Lower lobe of right lung (tissue), 2 donors: ENCODE measurements around the gene DNPEP. TPM values are rescaled to one million over a fixed set of nuclear protein-coding genes. Genes with fewer than 3 reads are reported as not detected.

Experiments
- ATAC-seq, 2 donors: fragments of 200-7000 bp; cut with Tn5 transposase; one replicate each; pipeline ENCODE4 v1.9.1; 2020 to 2022; ENCODE audit warnings: mild to moderate bottlenecking in 2 of 2, moderate library complexity in 2 of 2
- DNase-seq: peaks from one replicate; pipeline ENCODE4 v3.0.0-alpha.2; 2020
- H3K27ac ChIP-seq: fragments of 200-600 bp; one replicate; pipeline ENCODE4 v1.8.0; 2022
- H3K27me3 ChIP-seq: fragments of 200-600 bp; one replicate; pipeline ENCODE4 v1.8.0; 2022; ENCODE audit warnings: low read depth
- H3K36me3 ChIP-seq: fragments of 200-600 bp; one replicate; pipeline ENCODE4 v1.8.0; 2022; ENCODE audit warnings: mild to moderate bottlenecking
- H3K4me1 ChIP-seq: fragments of 200-600 bp; one replicate; pipeline ENCODE4 v1.8.0; 2022
- H3K4me3 ChIP-seq: fragments of 200-600 bp; one replicate; pipeline ENCODE4 v1.8.0; 2022; ENCODE audit warnings: mild to moderate bottlenecking
- H3K9me3 ChIP-seq: fragments of 200-600 bp; one replicate; pipeline ENCODE4 v1.8.0; 2022
- CTCF ChIP-seq: fragments of 200-600 bp; IDR thresholded peaks from one replicate; pipeline ENCODE4 v1.8.0; 2022; ENCODE audit warnings: antibody characterized with exemption, mild to moderate bottlenecking
- intact Hi-C: fragments of 100-400 bp; cut with DNase I; formaldehyde crosslinking; loops from one replicate; pipeline ENCODE4 v1.11.0; 2022
- total RNA-seq: library from RNA; stranded (reverse); fragmentation: NEBNext Ultra II Directional; extraction: Animal tissue kit (Norgen Biotek cat#: 25700); gene quantifications from one replicate; pipeline ENCODE4 v1.2.1, GENCODE V29; 2021
- donor health status: DM: no; HTN: yes; CAD: no; lungs with severe emphysema.

Gene DNPEP
- total RNA-seq, 1 donor from 2014 or later = 79.5 TPM

- Histone ChIP-seq H3K4me1 (no peaks in the 10 kb centered on the region), H3K27ac (no peak overlapping the region), H3K4me3 (no peak overlapping the region), H3K27me3 (peaks cover 36% of the 10 kb centered on the region), H3K9me3 (no peaks in the 10 kb centered on the region), H3K36me3 (no peaks in the 10 kb centered on the region)
- intact Hi-C loops = no loop called here
- DNase-seq = no peak
- TF ChIP-seq CTCF = no peak
- no peak for ATAC-seq
Observed at GRCh38 chr2:219434468-219434717, 46.7 kb upstream of the DNPEP start.

- DNase-seq (no peak), ATAC-seq (no peak)
- Histone ChIP-seq H3K36me3 (no peaks in the 10 kb centered on the region), H3K4me1 (no peaks in the 10 kb centered on the region), H3K27me3 (peaks cover 32% of the 10 kb centered on the region), H3K27ac (no peak overlapping the region), H3K4me3 (no peak overlapping the region), H3K9me3 (no peaks in the 10 kb centered on the region)
- intact Hi-C loops = no loop called here
- TF ChIP-seq CTCF = no peak
Observed at GRCh38 chr2:219433666-219434467, 46.2 kb upstream of the DNPEP start.

GRCh38 chr2:219430633-219431615 is 43.2 kb upstream of the DNPEP start:
- no peak overlapping the region for H3K4me3 ChIP-seq
- H3K36me3 ChIP-seq = no peaks in the 10 kb centered on the region
- DNase-seq (no peak), ATAC-seq (peak in 1 of 2 donors; percentile 31)
- intact Hi-C loops = no loop called here
- no peak overlapping the region for H3K27ac ChIP-seq
- H3K27me3 ChIP-seq = peaks cover 21% of the 10 kb centered on the region
- no peaks in the 10 kb centered on the region for H3K4me1 ChIP-seq
- TF ChIP-seq CTCF = no peak
- H3K9me3 ChIP-seq = no peaks in the 10 kb centered on the region

- DNase-seq = no peak
- ATAC-seq = no peak
- Histone ChIP-seq H3K4me1 (no peaks in the 10 kb centered on the region), H3K4me3 (no peak overlapping the region), H3K36me3 (no peaks in the 10 kb centered on the region), H3K9me3 (no peaks in the 10 kb centered on the region), H3K27me3 (peaks cover 12% of the 10 kb centered on the region), H3K27ac (no peak overlapping the region)
- TF ChIP-seq CTCF = no peak
- intact Hi-C loops = no loop called here
Observed at GRCh38 chr2:219429958-219430606, 42.4 kb upstream of the DNPEP start.

- H3K4me3 ChIP-seq = no peak overlapping the region
- H3K4me1 ChIP-seq = no peaks in the 10 kb centered on the region
- no peaks in the 10 kb centered on the region for H3K27me3 ChIP-seq
- ATAC-seq (no peak), DNase-seq (no peak)
- TF ChIP-seq CTCF = no peak
- no peak overlapping the region for H3K27ac ChIP-seq
- intact Hi-C loops = no loop called here
- H3K36me3 ChIP-seq = no peaks in the 10 kb centered on the region
- H3K9me3 ChIP-seq = no peaks in the 10 kb centered on the region
Observed at GRCh38 chr2:219428469-219428868, 40.8 kb upstream of the DNPEP start.
